GM21717 (cell line): ENCODE measurements around the gene STUB1.
"Not testable (repeated sequence)": the region's sequence is repeated elsewhere in the genome, so short reads cannot be mapped to it uniquely, and the experiment has no call there.

ENCODE experiments used
- ATAC-seq: cut with Tn5 transposase; IDR thresholded peaks from one replicate; pipeline ENCODE4 v1.9.1; 2021; ENCODE audit warnings: mild to moderate bottlenecking, moderate library complexity; ENCODE audit not compliant: unreplicated experiment

Gene STUB1

DNA sequence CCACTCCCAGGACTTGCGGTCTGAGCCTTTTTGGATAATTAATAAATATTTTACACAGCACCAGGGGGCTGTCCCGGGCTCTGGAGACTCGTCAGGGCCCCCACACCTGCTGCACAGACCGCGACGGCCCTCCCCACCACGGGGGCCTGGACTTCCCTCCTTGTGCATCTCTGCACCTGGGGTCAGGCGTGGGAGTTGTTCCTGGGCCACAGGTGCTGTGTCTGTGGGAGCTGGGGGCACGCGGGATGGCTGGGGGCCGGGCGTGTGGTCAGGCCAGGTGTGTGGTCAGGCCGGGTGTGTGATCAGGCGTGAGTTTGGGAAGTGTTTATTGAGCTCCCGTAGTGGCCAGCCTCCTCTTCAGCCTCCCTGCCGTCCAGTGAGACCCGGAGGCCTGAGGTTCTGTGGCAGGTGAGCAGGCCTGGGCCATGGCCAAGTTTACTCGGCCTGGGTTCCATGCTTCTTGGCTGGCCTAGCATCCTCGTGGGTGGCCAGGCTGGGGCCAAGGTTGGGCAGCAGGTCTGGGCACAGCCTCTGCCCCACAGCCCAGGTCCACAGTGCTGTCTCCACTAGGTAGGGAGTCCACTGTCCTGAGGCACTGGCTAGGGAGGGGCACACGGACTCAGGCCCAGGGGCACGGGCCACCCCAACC, 1.9 kb upstream of the STUB1 start:
- no peak for ATAC-seq

DNA sequence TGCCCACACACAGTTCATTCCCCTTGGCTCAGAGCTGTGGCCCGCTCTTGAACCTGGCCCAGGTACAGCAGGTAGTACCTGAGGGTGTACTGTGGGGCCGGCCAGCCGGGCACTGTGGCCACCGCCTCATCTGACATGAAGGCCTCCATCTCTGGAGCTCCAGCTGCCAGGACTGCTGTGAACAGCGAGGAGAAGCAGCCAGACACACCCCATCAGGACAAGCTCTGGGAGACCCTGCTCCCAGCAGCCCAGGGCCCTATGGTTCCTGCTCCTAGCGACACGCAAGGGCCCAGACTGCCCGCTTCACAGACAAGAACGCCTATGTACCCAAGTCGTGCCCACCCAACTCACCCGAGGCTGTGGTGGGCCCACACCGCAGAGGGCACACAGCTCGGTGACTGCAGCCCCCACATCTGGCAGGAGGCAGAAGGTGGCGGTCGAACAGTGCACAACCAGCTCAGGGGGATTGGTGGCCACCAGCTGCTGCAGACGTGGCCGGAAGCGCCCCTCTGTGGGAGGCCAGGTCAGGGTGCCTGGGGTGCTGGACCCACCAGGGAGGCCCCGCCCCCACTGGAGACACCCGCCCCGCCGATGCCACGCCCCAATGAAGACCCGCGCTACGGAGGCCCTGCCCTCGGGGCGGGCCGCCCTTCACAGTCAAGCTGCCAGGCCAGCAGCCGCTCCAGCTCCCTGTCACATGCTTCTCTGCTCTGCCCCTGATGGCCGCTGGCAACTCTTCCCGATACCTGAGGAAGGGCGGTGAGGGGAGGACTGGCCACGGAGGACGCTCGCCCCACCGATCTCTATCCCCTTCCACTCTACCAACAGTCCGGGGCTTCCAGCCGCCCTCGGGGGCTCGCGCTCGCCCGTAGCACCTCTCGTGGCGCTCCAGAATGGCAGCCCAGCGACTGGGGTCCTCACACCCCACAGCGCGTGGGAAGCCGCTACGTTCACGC, 1.1 kb upstream of the STUB1 start:
- ATAC-seq = no peak

DNA sequence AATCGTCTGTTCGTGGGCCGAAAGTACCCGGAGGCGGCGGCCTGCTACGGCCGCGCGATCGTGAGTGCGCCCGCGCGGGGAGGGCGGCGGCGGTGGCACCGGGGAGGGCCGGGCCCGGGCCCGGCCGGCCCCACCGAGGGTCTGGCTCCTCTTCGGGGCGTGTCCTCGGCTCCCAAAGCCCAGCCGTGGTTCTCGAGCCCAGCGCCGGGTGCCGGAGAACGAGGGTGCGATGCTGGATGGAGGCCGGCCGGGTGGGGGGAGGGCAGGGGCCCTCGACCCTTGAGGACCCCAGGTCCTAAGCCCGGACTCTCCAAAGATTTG, 375 bp downstream of the STUB1 start:
- ATAC-seq = no peak

DNA sequence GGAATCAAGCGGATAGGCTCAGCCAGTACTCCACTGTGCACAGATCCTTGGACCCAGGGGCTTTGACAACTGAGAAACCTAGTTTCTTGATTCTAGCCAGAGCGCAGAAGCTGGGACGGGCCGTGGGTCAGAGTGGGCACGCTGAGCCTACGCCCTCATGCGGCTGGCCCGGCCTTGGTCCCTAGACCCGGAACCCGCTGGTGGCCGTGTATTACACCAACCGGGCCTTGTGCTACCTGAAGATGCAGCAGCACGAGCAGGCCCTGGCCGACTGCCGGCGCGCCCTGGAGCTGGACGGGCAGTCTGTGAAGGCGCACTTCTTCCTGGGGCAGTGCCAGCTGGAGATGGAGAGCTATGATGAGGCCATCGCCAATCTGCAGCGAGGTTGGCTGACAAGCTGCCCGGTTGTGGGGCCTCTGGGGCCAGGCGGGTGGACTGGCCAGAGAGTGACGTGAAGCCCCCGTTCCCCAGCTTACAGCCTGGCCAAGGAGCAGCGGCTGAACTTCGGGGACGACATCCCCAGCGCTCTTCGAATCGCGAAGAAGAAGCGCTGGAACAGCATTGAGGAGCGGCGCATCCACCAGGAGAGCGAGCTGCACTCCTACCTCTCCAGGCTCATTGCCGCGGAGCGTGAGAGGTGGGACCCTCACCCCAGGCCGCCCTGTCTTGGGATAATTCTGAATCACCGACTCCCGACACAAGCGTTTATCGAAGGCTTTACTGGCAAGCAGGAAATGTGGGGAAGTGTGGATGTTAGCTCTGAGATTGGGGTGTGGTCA, 946 bp downstream of the STUB1 start:
- ATAC-seq = no peak

DNA sequence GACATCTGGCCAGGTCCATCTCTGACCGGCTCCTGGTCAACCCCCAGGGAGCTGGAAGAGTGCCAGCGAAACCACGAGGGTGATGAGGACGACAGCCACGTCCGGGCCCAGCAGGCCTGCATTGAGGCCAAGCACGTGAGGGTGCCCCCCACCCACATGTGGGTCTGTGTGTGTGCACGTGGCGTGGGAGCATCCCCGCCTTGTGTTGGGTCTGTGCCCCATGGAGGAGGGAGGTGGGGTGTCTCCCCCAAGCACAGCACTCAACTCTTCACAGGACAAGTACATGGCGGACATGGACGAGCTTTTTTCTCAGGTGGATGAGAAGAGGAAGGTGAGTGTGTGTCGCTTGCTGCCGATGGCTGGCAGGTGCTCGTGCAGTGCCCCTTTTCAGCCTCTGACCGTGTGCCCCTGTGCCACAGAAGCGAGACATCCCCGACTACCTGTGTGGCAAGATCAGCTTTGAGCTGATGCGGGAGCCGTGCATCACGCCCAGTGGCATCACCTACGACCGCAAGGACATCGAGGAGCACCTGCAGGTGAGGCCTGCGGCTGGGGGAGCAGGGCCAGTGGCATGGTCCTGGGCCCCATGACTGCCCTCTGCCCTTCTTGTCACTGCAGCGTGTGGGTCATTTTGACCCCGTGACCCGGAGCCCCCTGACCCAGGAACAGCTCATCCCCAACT, 1.7 kb downstream of the STUB1 start:
- ATAC-seq = no peak

DNA sequence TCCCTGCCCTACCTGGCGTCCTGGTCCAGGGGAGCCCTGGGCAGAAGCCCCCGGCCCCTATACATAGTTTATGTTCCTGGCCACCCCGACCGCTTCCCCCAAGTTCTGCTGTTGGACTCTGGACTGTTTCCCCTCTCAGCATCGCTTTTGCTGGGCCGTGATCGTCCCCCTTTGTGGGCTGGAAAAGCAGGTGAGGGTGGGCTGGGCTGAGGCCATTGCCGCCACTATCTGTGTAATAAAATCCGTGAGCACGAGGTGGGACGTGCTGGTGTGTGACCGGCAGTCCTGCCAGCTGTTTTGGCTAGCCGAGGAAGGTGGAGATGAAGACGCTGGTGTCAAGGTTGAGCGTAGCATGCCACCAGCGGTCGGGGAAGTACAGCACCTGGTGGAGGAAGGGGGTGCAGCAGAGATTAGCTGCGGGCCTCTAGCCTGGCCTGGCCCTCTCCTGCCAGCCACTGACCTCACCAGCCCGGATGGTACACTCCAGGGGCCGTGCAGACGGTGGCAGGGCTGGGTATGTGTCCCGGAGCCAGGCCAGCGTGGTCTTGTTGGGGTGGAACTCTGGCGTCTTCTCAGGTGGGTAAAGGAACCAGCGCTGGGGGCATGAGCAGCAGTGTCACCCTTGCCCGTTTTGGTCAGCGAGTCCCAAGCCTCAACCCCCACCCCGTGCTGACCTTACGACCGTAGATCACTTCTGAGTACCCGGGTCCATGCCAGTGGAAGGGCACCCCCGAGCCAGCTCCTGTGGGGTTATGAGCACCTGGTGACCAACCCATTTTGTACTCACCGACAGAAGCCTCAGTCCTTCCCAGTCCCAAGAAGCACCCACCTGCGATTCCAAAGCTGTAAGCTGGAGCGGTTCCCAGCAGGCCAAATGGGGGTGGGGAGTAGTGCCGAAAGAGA, 2.5 kb downstream of the STUB1 start:
- no peak for ATAC-seq

DNA sequence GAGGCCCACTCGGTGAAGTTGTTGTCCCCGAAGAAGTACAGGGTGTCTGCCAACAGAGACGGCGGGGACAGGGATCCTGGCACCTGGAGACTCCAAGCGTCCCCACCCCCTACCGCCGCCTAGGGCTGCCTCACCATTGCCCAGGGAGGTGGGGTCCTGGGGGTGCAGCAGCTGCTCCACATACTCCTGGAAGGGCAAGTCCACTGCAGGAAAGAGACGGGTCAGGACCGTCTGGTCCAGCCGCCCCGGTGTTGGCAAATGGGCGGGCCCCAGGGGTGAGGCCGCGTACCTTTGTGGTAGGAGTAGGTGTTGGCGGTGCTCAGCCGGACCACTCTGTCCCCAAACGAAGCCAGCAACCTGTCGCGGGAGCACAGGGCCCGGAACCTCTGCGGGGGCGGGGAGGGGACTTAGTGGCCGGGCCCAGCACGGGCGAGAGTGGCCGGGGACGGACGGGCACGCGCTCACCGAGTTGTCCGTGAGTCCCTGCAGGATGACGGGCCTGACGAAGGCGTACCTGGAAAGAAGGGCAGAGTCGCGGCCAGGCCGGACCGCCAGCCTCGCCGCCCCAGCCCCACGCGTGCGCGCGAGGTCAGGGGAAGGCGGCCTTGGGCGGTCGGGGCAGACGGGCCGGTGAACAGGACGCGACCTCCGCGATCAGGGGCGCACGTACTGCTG, 3.3 kb downstream of the STUB1 start:
- ATAC-seq = no peak

DNA sequence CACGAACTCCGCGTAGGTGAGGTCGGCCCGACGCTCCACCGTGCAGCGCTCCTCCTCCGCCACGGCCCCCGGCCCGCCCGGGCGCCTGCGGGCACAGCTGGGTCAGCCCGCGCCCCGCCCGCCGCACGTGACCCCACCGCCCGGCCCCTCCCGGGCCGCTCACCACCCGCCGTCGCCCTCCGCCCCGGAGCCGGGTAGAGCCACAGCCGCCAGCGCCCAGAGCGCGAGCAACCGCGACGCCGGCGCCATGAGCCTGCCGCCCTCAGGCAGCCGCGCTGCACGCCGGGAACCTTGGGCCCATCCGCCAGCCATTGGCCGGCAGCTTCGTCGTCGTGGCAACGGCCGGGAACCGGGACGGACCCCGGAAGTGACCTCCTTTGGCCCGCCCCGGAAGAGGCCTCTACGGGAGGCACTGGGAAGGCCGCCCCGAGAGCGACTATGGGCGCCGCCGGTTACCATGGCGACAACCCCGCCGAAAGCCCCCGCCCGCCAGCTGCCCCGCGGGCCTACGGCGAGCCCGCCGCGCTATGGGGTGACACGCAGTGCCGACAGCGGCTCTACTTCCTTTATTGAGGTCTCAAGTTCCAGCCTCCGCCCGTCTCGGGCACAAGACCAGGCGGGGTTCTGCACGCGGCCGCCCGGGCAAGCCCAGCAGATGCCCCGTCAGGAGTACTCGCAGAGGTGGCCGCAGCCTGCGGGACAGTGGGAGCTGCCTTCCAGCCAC, 4.0 kb downstream of the STUB1 start, which contains the start of gene JMJD8:
Gene JMJD8 (minus strand): TSS at position 264 of the 724 bp plus-strand sequence. CDS start 15 bp downstream, at position 249.
- peak; percentile 39 for ATAC-seq

DNA sequence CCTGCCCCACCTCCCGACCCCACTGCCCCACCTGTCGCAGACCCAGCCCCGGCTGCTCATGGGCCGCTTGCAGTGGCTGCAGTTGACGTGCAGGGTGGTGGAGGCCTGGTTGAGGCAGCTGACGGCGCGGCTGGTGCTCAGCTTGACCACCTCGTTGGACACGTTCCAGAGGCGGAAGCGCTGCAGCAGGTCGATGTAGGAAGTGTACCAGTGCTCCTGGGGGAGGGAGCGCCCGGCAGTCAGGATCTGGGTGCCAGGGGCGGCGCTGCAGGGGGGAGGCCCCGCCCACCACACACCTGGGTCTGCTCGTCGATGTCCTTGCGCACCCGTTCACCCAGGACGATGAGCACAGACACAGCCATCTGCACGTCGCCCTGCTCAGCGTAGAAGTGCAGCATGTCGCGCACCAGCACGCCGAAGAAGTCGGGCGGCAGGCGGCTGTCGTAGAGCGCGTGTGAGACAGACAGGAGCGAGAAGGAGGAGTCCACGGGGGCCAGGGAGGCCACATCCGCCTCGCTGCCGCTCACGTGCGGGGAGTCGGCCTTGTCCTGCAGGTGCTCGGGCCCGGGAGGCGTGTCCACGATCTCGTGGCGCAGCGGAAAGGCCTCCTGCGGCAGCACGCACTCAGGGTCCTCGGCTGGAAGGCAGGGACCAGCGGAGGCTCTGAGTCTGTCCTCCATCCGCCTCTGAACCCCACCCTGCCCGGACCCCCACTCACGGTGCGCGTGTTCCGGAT, 4.9 kb downstream of the STUB1 start:
- no peak for ATAC-seq

DNA sequence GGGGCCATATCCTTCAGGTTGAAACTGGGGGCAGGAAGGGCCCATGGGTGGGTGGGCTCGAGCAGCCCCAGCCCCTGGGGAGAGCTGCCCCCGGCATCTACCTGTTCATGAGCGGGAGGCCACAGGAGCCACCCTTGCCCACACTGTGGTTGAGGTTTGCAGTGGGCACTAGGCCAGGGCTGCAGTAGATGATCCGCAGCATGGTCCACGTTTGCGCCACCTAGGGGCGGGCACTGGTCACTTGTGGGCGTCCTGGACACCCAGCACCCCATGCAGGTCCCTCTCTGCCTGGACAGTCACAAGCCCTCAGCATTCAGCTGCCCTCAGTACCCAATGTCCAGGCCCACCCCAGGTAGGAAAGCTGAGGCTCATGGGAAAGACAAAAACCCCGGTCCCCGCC, 5.8 kb downstream of the STUB1 start:
- ATAC-seq = no peak

DNA sequence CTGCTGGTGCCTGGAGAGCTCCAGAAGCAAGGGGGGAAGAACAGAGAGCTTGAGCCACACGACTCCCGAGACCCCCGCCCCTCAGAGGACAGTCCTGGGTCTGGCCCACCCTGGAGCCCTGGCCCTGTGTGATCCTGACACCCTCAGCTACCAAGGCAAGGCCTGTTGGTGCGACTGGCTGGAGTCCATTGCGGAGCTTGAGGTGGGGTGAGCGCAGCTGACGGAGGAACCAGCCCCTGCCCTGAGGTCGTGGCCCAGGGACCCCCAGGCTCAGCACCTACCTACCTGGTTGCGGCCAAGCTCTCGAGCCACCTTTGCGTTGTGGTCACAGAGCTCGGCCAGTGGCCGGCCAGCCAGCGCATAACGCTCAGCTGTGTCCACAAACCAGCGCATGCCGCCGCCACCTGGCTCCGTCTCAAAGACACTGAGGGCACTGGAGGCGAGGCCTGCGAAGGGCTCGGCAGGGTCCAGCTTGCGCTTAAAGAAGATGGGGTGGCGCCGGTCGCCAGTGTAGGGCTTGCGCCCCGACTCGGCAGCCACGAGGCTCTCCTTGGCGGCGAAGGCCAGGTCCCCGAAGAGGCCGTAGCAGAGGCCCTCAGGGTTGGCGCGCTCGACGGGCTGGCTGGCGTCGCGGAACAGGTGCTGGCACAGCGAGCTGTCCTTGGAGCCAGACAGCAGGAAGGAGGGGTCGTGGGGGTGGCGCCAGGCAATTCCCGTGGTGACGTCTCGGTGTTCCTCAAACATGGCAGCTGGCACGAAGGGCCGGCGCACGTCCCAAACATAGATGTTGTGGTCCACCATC, 6.5 kb downstream of the STUB1 start:
- ATAC-seq = no peak

DNA sequence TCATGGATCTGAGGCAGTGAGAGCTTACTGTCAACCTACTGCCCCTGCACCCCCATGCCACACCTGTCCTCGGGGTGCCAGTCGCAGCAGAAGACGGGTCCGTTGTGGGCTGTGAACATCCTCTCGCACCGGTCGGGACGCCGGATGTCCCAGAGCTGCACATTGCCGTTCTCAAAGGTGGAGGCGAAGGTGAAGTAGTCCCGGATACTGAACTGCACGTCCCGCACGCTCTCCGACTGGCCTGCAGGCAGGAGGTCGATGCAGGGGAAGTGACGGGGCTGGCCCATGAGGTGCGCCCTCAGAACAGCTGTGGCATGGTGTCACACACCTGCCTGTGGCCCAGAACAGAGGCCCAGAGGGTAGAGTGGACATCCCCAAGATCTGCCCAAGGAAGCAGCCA, 7.3 kb downstream of the STUB1 start:
- no peak for ATAC-seq

DNA sequence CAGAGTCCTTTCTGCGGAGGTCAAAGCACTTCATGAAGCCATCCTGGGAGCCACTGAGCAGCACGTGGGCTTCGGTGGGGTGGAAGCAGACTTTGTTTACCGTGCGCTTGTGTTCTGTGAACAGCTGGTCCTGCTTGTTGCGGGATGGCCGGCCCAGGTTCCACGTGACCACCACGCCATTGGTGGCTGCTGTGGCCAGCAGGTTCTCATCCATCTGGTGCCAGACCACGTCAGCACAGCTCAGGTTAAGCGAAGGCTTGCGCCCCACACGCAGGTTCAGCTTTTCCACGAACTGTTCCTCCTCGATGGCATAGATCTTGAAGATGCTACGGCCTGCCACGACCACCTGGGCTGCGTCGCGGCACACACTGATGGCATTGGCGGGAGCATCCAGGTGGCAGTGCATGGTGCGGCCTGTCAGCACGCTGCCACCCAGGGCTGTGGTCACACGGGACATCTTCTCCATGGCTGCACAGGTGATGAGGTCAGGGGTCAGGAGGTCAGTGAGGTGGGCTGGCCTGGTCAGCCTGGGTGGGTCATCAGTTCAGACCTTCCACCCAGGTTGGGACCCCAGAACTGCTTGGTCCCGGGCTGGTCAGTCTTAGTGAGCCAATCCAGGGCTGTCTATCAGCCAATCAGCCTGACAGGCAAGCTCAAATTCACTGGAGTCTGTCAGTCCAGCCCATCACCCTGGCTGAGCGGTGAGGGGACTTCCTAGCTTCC, 9.1 kb downstream of the STUB1 start:
- ATAC-seq = no peak

DNA sequence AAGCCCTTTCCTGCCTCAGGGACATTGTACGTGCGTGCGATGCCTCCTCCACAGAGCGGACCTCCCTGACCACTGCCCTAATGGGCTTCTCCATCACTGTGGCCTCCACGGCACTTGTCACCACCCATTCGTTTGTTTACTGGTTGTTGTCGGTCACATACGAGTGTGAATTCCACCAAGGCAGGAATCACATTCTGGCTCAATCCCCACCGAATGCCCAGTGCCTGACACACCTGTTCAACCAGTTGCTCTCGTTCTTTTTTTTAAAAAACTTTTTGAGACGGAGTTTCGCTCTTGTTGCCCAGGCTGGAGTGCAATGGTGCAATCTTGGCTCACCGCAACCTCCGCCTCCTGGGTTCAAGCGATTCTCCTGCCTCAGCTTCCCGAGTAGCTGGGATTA, 11.0 kb downstream of the STUB1 start:
- ATAC-seq = not testable (repeated sequence)

DNA sequence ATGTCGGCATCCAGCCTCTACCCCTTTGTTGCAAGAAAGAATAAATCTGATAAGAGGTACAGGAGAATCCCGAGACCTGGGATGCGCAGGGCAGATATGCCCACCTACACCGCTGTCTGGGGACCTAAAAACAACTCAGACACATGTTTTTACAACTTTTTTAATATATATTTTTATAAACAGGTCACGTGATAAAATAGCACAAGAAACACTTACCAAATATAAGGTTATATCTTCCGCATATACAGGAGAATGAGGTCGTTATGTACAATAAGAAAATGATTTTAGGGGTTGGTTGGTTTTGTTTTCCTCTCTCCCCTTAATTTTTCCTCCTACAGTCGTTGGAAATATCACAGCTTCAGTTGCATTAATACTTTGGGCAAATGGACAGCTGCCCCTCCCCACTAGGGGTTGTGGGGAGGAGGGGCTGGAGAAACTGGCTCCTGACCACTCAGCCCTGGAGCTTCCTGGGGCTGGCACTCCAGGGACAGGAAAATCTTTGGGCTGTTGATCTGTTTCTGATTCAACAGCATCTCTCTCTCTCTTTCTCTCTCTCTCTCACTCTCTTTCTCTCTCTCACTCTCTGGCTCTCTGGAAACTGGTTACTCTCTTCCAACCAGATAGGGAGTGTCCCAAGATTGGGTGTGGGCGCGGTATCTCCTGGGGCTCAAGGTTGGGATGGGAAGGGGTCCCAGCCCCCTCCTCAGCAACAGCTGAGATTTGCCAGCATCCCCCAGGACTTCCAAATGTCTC, 12.3 kb downstream of the STUB1 start:
- no peak for ATAC-seq

DNA sequence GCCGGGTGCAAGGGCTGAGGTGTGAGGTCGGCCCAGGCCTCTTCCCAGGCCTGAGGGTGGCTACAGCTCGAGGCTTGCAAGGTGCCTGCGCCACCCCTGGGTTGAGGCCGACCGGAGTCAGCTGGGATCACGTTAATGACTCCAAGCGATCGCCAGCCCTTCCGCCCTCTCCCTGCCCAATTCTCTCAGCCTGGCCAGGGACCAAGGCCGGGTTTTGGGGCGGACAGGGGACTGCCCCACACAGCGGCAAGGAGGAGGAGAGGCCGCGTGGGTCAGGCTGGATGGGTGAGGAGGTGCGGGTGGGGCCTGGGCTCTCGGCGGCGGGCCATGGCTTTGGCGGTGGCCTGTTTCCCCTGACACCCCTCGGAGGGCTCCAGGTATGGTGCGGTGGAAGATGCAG, 13.2 kb downstream of the STUB1 start:
- ATAC-seq = no peak
